ENCODE data around the gene SEC31B.

DNA sequence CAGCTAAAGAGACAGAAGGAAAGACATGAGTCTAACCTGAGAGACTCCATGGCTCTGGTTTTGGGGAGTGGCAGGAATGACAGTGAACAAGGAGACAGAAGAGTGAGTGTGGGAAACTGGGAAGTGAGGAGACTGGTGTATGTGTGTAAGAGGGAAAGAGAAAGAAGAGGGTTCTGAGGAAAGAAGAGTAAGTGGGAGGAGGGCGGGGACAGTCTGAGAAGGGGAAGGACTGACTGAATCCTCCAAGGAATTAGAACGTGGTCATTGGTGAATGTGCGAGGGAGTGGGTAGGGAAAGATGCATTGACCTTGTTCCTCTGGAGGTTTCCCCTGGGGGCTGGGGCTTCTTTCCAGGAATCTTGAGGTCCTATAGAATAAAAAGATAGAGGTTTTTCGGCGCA, 30.3 kb downstream of the SEC31B start:
- TF ChIP-seq, protein P1, sequence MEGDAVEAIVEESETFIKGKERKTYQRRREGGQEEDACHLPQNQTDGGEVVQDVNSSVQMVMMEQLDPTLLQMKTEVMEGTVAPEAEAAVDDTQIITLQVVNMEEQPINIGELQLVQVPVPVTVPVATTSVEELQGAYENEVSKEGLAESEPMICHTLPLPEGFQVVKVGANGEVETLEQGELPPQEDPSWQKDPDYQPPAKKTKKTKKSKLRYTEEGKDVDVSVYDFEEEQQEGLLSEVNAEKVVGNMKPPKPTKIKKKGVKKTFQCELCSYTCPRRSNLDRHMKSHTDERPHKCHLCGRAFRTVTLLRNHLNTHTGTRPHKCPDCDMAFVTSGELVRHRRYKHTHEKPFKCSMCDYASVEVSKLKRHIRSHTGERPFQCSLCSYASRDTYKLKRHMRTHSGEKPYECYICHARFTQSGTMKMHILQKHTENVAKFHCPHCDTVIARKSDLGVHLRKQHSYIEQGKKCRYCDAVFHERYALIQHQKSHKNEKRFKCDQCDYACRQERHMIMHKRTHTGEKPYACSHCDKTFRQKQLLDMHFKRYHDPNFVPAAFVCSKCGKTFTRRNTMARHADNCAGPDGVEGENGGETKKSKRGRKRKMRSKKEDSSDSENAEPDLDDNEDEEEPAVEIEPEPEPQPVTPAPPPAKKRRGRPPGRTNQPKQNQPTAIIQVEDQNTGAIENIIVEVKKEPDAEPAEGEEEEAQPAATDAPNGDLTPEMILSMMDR (IDR thresholded peaks at IDR 0.05): no peak
- TF ChIP-seq EZH2phosphoT487 (IDR thresholded peaks at IDR 0.05) (no peak), EZH2 (IDR thresholded peaks at IDR 0.05) (no peak)

All from neural progenitor cell (in vitro differentiated cells).